Brain pericyte (primary cell): ENCODE results near the gene SERTAD3.
A peak's percentile ranks its signal among the peaks of the same experiment; 100 is the strongest.

Experiments used
- DNase-seq: peaks from one replicate; pipeline ENCODE4 v3.0.0-alpha.2; 2012; ENCODE audit warnings: low read depth, low spot score

The SERTAD3 gene

GRCh38 chr19:40425450-40426287, 18.5 kb downstream of the SERTAD3 start, which contains the start of gene SERTAD1:
Gene SERTAD1, minus strand, starts transcription at chr19:40425992. Its CDS starts 2,446 bp downstream, at chr19:40423546.
- peak; percentile 99 for DNase-seq

GRCh38 chr19:40424637-40425449, 19.3 kb downstream of the SERTAD3 start:
- no peak for DNase-seq

GRCh38 chr19:40423938-40424337, 20.2 kb downstream of the SERTAD3 start:
- DNase-seq: no peak

GRCh38 chr19:40422748-40423566, 21.2 kb downstream of the SERTAD3 start:
- no peak for DNase-seq

GRCh38 chr19:40421993-40422747, 22.0 kb downstream of the SERTAD3 start:
- DNase-seq: no peak

GRCh38 chr19:40420766-40421765, 23.1 kb downstream of the SERTAD3 start:
- no peak for DNase-seq

- no peak for DNase-seq
Measured at GRCh38 chr19:40420451-40420765, 23.7 kb downstream of the SERTAD3 start.

- DNase-seq: no peak
Measured at GRCh38 chr19:40419780-40420179, 24.4 kb downstream of the SERTAD3 start.

GRCh38 chr19:40419066-40419612, 25.0 kb downstream of the SERTAD3 start:
- DNase-seq: no peak

GRCh38 chr19:40418040-40418439, 26.1 kb downstream of the SERTAD3 start:
- no peak for DNase-seq

GRCh38 chr19:40417643-40417981, 26.5 kb downstream of the SERTAD3 start:
- DNase-seq: no peak

GRCh38 chr19:40416918-40417642, 27.1 kb downstream of the SERTAD3 start:
- DNase-seq: no peak

GRCh38 chr19:40415768-40416167, 28.4 kb downstream of the SERTAD3 start:
- DNase-seq: no peak

GRCh38 chr19:40414542-40415535, 29.3 kb downstream of the SERTAD3 start:
- no peak for DNase-seq

GRCh38 chr19:40413291-40413845, 30.8 kb downstream of the SERTAD3 start, which contains the start of gene PRX:
Gene PRX, minus strand, starts transcription at chr19:40413378. Its CDS starts 5,446 bp downstream, at chr19:40407932.
- DNase-seq: no peak

GRCh38 chr19:40412866-40413265, 31.3 kb downstream of the SERTAD3 start:
- DNase-seq: no peak

GRCh38 chr19:40411958-40412499, 32.1 kb downstream of the SERTAD3 start:
- DNase-seq: no peak
